ENCODE results near the gene HIGD2A.

DNA sequence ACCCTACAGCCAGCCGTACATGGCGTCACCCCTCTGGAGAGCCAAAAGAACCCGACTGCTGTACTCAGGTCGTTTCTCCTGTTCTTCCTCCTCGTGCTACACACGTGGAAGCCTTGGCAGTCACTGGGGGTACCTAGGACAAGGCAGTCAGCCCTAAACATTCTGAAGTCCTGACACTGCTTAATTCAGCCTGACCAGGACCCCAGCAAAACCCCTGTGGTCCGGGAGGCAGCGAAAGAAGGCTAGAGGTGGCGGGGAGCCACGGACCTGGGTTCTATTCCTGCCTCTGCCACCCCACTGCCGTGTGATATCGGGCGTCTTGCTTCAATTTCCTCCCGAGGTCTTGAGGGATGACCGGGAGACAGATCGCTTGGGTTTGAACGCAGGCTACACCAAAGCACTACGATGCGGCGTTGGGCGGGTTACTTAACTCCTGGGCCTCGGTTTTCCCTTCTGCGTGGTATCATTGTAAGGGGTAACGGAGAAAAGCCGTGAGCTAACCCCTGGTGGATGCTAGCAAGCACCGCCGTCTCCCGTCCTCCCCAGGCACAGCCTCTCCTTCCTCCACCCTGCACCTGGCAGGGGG lies 23.7 kb upstream of the HIGD2A start:
- TF ChIP-seq, protein P1, sequence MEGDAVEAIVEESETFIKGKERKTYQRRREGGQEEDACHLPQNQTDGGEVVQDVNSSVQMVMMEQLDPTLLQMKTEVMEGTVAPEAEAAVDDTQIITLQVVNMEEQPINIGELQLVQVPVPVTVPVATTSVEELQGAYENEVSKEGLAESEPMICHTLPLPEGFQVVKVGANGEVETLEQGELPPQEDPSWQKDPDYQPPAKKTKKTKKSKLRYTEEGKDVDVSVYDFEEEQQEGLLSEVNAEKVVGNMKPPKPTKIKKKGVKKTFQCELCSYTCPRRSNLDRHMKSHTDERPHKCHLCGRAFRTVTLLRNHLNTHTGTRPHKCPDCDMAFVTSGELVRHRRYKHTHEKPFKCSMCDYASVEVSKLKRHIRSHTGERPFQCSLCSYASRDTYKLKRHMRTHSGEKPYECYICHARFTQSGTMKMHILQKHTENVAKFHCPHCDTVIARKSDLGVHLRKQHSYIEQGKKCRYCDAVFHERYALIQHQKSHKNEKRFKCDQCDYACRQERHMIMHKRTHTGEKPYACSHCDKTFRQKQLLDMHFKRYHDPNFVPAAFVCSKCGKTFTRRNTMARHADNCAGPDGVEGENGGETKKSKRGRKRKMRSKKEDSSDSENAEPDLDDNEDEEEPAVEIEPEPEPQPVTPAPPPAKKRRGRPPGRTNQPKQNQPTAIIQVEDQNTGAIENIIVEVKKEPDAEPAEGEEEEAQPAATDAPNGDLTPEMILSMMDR (IDR thresholded peaks at IDR 0.05): no peak
- no peak for TF ChIP-seq POLR2A (IDR thresholded peaks at IDR 0.05)
